ENCODE measurements around the gene ADCY2.

- TF ChIP-seq CTCF (IDR thresholded peaks at IDR 0.05) (no peak), POLR2A (IDR thresholded peaks at IDR 0.05) (no peak)
These were observed 29.9 kb downstream of the ADCY2 start for GRCh38 chr5:7425830-7426229.

Measured in prostate gland (tissue), 2 donors.